Stimulated activated CD8-positive, alpha-beta memory T cell treated with anti-CD3 and anti-CD28 coated beads, Interleukin-2, amount 100 ng/mL, for 48 hours (primary cell): ENCODE data around the gene MAP7D3.
"Not testable (repeated sequence)": the region's sequence is repeated elsewhere in the genome, so short reads cannot be mapped to it uniquely, and the experiment has no call there.

Experiments
- DNase-seq, 2 donors: peaks; one replicate each; pipeline ENCODE4 v3.0.0-alpha.2; 2020; ENCODE audit warnings: low read depth in 2 of 2

MAP7D3 gene, protein sequence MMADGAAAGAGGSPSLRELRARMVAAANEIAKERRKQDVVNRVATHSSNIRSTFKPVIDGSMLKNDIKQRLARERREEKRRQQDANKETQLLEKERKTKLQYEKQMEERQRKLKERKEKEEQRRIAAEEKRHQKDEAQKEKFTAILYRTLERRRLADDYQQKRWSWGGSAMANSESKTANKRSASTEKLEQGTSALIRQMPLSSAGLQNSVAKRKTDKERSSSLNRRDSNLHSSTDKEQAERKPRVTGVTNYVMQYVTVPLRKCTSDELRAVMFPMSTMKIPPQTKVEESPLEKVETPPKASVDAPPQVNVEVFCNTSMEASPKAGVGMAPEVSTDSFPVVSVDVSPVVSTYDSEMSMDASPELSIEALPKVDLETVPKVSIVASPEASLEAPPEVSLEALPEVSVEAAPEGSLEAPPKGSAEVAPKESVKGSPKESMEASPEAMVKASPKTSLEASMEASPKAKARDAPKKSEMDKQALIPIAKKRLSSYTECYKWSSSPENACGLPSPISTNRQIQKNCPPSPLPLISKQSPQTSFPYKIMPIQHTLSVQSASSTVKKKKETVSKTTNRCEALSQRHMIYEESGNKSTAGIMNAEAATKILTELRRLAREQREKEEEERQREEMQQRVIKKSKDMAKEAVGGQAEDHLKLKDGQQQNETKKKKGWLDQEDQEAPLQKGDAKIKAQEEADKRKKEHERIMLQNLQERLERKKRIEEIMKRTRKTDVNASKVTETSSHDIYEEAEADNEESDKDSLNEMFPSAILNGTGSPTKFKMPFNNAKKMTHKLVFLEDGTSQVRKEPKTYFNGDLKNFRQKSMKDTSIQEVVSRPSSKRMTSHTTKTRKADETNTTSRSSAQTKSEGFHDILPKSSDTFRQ

DNA sequence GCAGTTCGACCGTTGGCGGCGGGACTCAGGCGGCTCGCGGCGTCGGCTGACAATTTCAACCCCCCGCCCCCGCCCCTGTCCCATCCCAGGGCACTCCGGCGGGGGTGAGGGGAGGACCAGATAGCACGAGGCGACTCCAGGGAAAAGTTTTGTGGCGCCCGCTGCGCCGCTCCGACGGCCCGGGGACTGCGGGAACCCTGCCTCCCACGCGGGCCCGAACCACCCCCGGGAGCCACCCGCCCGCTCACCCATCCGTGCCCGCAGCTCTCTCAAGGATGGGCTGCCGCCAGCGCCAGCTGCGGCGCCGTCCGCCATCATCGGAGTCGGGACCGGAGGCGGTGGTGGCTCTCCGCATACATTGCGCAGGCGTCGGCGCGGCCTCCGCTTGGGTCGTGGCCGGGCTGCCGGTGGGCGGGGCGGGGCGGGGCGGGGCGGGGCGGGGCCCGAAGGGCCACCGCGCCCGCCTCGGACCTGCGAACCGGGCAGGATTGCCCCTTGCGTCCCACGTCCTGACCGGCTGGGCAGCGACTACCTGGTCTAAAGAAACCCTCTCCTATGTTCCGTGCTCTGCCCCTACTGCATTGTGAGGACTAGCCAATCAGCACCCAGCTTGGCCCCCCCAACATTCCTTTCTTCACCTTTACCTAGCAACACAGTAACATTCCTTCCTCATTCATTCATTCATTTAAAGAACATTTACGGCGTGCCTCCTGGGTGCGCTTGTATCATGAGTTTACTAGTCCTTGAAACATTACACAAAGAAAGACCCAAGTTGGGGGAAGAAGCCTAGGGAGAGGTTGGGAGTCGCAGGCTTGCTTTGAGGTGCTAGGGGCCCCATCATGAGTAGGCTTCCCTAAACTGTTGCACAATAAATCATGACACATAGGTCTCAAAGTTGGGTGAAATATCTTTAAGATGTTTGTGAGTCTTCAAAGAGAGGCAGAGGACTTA lies at the start of gene MAP7D3:
MAP7D3 (minus strand) TSS at position 360 of the 951 bp plus-strand sequence; CDS start at position 318, 42 bp downstream.
- peak in 1 of 2 donors; percentile 44 for DNase-seq

GRCh38 chrX:136300721-136301120 lies 49.5 kb upstream of the MAP7D3 start, which contains the start of gene ADGRG4:
ADGRG4 (plus strand) TSS chrX:136300963; CDS start chrX:136308778, 7,815 bp downstream.
- DNase-seq = not testable (repeated sequence)

DNA sequence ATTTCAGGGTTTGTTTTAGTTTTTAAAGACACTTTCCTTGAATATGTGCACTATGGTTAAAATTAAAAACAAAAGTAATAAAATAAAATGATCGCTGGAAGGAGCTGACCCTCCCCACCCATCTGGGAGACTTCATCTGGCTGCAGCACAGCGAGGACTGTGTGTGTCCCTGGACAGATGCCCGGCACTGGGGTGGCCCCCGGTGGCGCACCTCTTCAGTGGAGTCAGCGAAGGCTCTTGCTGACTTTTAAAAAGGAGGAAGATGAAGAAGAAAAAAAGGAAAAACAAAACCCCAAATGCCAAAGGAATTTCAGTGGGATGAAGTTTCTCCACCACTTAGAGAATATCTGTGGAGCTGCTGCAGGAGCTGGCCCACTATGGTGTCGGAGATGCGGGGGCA lies 44.2 kb upstream of the MAP7D3 start:
- no peak for DNase-seq

DNA sequence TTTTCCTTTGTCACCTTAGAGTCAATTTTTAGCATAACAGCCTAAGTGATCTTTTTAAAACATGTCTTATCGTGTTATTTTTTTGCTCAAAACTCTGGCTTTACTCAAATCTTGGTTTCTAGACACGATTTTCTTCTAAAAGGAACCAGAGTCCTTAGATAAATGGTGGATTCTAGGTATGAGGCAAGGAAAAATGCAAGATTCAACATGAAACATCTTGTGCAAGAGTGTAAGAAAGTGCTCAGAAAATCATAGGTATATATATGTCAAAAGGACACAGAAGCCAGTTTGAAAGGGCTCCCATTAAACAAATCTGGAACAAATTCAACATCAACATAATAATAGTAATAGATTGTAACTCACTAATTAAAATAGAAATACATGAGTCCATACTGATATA lies 41.5 kb upstream of the MAP7D3 start:
- no peak for DNase-seq

DNA sequence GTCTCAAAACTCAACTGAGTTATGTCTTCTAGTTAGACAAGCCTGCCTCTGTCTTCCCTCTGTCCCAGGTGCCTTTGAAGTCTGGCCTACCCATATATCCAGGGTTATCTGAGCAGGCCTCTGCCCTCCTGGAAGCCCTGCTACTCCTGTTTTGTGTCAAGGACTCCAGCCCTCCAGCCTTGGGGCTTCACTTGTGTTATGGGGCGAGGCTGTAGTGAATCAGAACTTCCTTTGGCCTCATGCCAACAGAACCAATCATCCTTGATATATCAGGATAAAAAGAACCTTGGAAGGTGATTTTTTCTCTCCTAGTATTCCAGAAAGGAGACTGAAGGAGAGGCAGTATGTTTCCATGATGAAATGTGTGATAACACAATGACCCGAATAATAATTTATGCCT lies 40.6 kb upstream of the MAP7D3 start:
- DNase-seq = no peak

DNA sequence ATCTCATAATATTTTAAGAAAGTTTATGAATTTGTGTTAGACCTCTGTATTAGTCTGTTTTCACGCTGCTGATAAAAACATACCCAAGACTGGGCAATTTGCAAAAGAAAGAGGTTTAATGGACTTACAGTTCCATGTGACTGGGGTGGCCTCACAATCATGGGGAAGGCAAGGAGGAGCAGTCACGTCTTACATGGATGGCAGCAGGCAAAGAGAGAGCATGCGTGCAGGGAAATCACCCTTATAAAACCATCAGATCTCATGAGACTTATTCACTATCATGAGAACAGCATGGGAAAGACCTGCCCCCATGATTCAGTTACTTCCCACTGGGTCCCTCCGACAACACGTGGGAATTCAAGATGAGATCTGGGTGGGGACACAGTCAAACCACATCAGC lies 35.2 kb upstream of the MAP7D3 start:
- DNase-seq = not testable (repeated sequence)

DNA sequence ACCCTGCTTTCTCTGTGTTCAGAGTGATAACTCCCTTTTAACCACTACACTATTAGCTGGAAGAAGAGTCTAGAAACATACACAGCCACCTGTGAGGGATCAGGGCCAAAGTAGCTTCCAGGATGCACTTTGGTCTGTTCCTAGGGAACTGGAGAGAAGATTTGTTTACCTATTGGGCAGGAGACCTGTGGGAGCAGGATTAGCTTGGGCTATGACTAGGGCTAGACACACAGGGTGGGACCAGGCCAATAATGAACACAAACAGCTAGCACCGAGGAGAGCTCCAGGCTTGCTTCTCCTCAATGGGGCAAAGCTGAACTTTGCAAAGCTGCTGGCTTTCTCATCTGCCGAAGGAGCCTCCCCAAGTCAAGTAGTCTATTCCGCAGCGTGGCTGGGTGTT lies 24.4 kb upstream of the MAP7D3 start:
- no peak for DNase-seq

DNA sequence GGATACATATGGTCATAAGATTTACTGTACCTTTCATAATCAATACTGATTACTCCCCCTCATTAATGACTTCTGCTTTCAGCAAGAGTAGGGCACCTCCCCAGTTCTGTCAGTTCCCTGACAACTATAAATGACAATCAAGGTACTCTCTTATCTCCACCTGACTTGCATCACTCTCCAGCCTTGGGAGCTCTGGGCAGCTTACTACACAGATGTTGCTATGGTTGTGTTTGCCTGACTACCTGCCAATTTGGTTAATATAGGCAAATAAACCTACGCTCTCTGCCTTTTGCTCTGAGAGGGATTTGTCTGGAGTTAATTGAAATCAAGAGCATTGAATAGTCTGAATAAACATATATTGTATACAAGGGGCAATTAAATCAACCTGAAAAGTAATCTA lies 22.8 kb upstream of the MAP7D3 start:
- DNase-seq = no peak

DNA sequence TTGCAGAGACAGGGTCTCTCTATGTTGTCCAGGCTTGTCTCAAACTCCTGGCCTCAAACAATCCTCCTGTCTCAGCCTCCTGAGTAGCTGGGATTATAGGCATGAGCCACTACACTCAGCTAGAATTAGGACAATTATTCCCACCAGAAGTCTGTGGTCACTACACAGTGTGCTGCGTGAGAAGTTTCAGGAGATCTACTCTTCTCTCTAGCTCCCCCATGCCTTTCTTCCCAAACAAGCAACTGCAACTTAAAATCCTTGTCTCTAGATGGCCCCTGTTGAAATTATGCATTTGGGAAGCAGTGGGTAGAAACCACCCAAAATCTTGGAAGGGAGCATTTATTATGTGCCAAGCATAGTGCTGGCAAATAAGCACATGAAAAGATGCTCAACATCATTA lies 21.1 kb upstream of the MAP7D3 start:
- no peak for DNase-seq

- DNase-seq = no peak
Measured at GRCh38 chrX:136271300-136271699, 20.1 kb upstream of the MAP7D3 start.

- no peak for DNase-seq
Measured at GRCh38 chrX:136269921-136270320, 18.7 kb upstream of the MAP7D3 start.

DNA sequence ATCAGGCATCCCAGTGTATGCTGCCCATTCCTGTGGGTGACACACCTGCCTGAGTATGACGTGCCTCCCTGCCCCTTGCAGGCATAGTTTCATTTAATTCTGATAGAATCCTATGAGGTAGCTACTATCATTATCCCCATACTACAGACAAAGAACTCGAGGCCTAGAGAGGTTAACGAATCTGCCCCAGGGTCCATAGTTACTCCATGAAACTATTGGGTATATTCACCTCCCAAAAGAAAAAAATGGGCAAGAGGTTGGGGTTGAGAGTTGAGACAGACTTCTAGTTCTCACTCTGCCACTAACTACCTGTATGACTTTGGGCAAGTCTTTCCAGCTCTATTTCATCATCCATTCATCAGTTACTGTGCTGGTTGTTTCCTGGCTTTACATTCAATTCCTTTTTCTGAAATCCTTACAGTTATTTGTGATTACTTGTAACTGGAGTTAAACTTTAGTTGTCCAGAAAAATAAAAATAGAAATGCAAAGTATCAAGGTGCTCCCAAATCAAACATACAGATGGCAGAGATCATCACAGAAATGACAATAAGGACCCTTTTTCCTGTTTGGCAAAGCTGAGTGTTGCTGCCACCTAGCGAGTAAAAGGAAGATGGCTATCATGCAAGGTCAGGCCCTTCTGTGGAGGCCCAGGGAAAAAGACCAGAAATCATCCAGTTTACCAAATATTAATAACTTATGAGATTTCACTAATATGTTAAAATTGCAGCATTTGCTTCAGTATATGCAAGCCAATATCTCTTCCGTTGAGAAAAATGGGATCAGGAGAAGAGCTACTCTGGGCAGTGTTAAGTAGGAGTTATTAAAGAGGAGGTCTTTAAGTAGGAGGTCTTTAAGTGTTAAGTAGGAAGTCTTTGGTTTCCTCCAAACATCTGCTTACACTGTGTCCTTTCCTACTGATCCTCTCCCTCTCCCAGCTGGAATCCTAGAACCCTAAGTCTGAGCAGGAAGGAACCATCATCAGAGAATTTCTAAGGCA lies 17.1 kb upstream of the MAP7D3 start:
- DNase-seq = peak in 1 of 2 donors; percentile 3

- no peak for DNase-seq
Measured at GRCh38 chrX:136266828-136267227, 15.6 kb upstream of the MAP7D3 start.

DNA sequence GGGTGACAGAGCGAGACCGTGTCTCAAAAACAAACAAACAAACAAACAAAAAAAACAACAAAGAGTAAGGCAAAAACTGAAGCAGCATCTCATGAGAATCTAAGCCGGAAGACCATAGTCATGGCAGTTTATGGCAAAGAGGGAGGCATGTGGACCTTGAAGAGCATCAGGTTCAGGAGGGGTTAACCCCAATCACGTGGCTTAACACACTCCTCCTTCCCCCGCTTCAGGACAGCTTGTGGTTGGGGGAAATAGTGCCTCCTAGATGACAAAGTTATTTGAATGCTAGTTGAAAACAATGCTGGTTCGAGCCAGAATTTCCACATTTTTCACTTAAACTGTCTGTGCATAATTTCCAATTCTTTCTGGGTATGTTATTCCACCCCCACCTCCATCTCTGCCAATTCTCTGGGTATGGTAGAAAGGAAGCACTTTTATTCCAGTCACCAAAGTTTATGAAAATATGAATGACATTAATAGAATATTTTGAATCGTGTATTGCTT lies 11.7 kb upstream of the MAP7D3 start:
- no peak for DNase-seq

GRCh38 chrX:136262243-136262642 lies 11.0 kb upstream of the MAP7D3 start:
- DNase-seq = no peak

DNA sequence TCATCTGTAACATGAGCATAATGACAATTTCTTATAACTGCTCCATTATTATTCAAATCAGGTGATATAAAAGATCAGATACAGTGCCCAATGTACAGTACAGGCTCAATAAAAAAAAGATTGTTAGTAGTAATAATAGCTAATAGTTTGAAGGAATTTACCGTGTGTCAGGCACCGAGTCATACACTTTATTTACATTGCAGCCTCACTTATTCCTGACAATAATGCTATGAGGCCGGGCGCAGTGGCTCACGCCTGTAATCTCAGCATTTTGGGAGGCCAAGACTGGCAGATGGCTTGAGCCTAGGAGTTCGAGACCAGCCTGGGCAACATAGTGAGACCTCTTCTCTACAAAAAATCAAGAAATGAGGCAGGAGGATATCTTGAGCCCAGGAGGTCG lies 10.1 kb upstream of the MAP7D3 start:
- no peak for DNase-seq

DNA sequence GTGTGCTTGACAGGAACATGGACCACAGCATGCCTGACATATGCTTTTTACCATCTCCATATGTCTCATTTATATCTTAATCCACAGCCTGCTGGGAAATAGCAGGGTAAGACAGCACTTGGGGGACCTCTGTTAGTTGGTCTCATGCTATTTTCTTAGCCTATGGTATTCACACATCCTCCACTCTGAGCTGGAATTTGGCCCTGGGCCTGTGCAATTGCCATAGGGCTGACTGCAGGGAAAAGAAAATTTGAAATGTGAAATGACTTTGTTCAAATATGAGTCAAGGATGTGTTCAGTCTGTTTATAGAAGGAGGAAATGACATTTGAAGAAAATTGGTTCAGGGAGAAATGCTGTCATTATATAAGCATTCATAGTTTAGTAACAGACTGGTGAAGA lies 9.6 kb upstream of the MAP7D3 start:
- DNase-seq = no peak

DNA sequence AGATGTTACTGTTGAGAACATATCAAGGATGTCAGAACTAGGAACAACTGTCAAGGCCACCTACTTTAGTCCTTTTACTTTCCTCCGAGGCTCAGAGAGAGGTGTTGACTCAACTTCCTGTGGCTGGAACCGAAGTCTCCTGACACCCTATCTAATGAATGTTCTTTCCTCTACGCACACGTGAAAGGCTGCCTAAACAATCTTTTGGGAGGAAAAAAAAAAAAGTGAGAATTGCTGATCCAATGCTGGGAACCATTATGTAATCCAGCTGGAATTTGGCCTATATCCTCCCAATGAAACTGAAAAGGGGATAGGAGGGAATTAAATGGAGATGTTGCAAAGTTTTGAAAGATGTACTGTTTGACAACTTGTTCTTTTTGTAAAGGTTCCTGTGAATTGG lies 8.3 kb upstream of the MAP7D3 start:
- no peak for DNase-seq

GRCh38 chrX:136258951-136259350 lies 7.8 kb upstream of the MAP7D3 start:
- DNase-seq = no peak

GRCh38 chrX:136256026-136256425 lies 4.8 kb upstream of the MAP7D3 start:
- no peak for DNase-seq
